ENCODE data around the gene NKTR.

NKTR gene

DNA sequence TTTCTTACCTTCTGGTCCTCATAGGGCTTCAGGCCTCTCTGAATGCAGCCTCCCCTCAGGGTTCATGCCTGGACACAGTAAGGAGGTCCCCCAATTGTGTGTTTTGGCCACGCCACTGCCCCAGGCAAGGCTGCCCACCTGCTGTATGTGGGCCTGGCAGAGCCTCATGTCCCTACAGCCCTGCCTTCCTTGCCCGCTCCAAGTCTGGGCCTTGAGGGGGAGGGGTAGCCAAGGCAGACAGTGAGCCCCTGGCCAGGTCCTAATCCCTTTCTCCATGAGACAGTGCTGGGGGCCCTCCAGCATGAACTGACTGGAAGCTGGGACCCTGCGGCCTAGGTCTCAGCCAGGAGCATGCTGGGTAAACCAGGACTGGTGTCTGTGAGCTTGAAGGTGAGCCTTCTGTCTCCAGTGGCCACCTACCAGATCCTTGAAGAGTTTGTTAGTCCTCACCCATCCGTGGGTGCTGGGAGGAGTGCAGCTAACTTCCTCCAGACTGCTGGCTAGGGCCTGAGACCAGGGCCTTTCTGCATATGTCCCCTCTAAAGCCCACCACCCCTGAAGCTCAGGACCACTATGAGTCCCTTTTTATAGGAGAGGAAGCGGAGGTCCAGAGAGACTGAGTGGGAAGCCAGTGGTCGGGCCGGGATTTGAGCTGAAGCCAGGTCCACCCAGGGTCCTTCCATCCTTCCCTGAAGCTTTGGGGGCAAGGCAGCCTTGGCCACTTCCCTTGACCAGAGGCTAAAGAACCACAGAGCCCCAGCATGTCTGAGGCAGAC is 61.7 kb downstream of the NKTR start:
- DNase-seq (ENCODE audit: low read depth in 2 of 2), result no peak

DNA sequence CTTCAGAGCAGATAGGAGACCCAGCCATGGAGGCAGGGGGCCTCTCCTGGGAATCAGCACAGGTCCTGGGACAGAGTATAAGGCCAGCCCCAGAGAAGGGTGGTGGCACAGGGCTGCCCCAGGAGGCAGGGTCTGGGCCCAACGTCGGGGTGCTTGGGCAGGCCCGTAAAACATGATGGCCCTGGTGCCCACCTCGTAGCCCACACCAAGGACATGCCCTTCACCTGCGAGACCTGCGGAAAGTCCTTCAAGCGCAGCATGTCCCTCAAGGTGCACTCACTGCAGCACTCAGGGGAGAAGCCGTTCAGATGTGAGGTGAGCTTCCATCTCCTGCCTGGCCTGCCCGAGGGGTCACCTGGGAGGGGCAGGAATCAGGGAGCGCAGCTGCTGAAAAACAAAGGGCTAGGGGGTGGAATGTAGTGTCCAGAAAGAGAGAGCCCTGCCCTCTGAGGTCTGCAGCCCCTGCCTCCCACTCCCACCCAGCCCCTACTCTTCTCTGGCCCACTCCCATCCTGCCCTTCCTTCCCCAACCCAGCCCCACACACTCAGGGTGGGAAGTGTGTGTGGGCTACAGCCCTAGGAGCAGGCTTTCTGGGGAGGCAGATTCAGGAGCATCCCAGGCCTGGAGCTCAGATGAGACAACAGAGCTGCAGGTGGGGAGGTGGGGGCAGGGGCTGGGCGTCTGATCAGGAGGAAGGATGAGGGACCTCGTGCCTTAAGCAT is 62.5 kb downstream of the NKTR start:
- DNase-seq (ENCODE audit: low read depth in 2 of 2), result no peak

DNA sequence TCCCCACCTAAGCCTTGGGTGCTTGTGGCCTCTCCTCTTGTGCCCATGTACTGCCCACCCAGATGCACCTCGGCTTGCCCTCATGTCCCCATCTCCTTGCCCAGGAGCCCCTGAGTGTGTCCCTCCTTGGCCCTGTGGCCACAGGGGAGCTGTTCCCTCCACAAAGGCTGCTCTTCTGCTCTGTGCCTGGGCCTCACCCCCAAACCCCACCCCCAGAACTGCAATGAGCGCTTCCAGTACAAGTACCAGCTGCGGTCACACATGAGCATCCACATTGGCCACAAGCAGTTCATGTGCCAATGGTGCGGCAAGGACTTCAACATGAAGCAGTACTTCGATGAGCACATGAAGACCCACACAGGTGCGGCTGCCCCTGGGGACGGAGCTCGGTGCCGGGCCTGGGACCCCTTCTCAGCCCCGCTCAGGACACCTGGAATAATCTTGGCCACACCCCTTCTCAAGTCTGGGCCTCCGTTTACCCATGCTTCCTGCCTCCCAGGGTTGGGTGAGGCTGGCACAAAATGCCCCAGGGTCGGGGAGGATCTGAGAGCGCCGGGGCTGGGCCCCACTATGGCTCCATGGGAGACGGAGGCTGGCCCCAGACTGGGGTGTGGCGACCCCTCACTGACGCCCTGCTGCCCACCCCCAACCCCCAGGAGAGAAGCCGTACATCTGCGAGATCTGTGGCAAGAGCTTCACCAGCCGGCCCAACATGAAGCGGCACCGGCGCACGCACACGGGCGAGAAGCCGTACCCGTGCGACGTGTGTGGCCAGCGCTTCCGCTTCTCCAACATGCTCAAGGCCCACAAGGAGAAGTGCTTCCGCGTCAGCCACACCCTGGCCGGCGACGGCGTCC is 63.3 kb downstream of the NKTR start:
- DNase-seq (ENCODE audit: low read depth in 2 of 2), result no peak

DNA sequence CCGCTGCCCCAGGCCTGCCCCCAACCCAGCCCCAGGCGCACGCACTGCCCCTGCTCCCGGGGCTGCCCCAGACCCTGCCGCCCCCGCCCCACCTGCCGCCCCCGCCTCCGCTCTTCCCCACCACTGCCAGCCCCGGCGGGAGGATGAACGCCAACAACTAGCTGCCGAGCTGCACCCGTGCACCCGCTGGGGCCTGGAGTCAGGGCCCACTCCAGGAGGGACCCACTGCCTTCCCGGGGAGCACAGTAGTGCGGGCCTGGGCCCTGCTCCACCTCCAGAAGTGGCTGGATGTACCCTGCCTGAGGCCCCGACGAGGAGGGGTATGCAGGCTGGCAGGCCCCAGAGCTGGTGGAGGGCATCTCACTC is 63.9 kb downstream of the NKTR start:
- DNase-seq (ENCODE audit: low read depth in 2 of 2), result no peak

DNA sequence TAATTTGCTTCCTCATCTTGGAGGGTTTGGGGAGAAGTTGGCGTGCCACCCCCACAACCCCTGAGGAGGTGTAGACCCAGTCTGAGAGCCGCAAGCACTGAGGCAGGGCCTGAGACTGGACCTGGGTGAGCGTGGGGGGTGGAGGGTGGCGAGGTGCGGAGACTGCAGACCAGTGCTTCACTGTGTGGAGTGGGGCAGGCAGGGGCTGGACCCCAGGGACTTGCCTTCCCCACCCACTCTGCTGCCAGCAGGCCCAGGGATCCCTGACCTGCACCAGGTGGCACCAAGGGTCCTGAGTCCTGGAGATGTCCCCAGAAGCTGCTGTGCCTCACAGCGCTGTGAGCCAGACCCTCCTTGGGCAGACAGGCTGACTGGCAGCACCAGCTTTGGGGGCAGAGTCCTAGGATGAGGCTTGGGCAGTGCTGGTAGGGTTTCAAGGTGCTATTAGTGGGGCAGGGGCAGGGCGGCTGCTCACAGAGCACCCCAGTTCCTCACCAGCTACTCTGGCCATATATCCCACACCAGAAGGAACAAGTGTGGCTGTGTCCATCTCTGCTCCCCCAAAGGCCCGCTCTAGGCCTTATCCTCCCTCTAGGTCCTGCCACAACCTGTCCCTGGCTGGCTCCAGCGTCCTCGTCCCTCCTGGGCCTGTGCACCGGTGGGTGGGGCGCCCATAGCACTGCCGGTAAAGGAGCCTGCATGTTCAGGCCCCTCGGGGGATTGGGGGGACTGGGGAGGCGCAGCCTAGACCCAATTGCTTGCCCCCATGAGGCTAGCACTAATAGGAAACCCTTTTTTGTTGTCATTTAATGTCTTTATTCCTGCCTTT is 64.8 kb downstream of the NKTR start:
- DNase-seq (ENCODE audit: low read depth in 2 of 2), result no peak

GRCh38 chr3:42666022-42666421 is 65.5 kb downstream of the NKTR start:
- DNase-seq (ENCODE audit: low read depth in 2 of 2), result no peak

DNA sequence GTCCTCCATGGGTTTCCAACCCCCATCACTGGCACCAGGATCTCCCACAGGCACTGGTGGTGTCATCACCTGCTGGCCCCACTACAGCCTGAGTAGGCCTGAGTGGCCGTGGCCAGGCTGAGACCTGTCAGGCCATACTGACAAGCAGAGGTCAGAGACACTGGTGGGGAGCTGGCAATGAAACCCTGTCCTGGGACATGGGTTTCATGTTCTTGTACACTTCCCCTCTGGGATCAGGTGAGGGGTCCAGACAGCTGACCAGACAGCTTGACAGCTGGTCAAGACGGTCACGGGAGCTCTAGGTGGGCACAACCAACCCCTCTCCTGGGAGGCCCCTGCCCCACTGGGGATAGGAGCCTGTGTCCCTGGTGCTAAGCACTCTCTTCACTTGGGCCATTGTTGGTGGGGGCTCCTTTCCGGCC is 66.1 kb downstream of the NKTR start:
- DNase-seq (ENCODE audit: low read depth in 2 of 2), result no peak

GRCh38 chr3:42667096-42667522 is 66.6 kb downstream of the NKTR start:
- DNase-seq (ENCODE audit: low read depth in 2 of 2), result no peak

GRCh38 chr3:42667523-42668412 is 67.3 kb downstream of the NKTR start:
- DNase-seq (ENCODE audit: low read depth in 2 of 2), result no peak

- no peak for DNase-seq (ENCODE audit: low read depth in 2 of 2)
Measured at GRCh38 chr3:42668413-42668760, 67.9 kb downstream of the NKTR start.

DNA sequence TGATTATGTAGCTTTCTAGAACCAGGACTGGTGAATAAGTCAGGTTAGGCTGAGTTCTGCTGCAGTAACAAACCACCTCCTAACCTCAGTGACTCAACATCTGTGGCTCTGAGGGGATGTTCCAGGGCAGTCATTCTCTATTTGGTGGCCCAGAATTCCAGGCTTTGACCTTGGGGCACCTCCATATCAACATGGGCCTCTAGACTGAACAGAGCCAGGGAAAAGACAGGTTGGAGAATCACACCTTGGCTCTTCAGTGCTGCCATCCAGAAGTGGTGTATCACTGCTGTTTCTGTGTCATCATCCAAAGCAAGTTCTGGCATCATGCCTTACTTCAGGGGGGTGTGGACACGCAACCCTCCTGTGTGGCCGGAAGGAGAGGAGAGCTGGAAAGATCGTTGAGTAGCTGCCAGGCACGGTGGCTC is 68.3 kb downstream of the NKTR start:
- DNase-seq (ENCODE audit: low read depth in 2 of 2), result no peak

- no peak for DNase-seq (ENCODE audit: low read depth in 2 of 2)
Measured at GRCh38 chr3:42670051-42670576, 69.6 kb downstream of the NKTR start.

DNA sequence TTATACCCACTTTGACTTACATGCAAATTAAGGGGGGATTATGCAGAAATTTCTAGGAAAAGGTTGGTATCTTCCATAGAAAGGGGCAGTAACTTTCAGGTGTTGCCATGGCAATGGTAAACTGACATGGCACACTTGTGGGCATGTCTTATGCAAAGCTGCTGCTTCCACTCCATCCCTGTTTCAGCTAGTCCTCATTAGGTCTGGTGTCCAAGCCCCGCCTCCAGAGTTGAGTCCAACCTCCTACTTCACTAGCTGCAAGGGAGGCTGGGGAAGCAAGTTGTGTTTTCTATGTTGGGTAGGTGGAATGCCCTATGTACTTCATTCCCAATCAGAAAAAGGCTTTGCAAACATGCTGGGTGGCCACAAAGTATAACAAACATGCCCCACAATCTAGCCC is 70.2 kb downstream of the NKTR start:
- DNase-seq (ENCODE audit: low read depth in 2 of 2), result no peak

- DNase-seq (ENCODE audit: low read depth in 2 of 2), result no peak
Measured at GRCh38 chr3:42672515-42672914, 72.0 kb downstream of the NKTR start.

DNA sequence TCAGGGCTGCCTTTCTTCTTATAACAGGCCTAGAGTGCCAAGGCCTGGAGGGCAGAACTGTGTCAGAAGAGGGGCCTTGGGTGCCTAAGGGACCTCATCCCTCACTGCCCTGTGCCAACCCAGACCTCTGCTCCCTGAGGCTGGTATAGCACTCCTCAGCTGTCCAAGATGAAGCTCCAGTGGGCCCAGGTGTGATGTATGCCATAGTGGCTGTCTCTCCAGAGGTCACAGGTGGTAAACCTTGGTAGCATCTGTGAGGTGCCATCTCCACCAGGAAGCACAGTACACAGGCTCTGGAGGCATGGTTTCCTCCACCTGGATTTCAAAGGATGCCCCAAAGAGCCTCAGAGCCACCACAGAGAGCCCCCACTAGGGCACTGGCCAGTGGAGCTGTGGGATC is 72.6 kb downstream of the NKTR start:
- no peak for DNase-seq (ENCODE audit: low read depth in 2 of 2)

DNA sequence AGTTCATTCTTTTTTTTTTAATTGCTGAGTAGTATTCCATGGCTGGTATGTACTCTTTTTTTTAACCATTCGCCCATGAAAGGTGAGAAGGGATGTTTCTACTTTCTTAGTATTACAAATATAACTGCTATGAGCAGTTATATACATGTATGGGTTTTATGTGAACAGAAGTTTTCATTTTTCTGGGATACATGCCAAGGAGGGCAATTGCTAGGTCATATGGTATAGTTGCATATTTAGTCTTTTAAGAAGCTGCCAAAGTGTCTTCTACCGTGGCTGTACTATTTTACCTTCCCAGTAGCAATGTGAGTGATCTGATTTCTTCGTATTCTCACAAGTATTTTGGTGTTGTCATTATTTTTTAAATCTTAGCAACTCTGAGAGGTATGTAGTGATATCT is 73.7 kb downstream of the NKTR start:
- DNase-seq (ENCODE audit: low read depth in 2 of 2), result no peak

GRCh38 chr3:42675909-42676308 is 75.4 kb downstream of the NKTR start:
- no peak for DNase-seq (ENCODE audit: low read depth in 2 of 2)

DNA sequence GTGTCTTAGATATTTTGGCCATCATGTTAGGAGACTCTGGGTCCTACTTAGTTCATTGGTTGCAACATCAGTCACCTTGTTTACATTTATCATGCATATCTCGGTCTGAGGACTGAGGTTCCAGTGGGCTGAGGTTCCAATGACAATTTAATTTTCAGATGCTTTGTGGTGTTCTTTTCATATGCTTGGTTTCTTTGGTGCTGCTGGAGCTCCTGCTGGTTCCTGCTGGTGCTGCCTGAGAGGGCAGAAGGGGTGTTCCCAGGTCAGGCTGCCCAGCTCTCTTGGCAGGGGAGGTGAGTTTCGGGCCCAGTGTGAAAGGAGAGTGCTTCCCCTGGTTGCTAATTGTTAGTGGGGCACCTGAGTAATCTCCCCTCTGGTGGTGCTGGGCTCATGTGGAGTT is 78.0 kb downstream of the NKTR start:
- no peak for DNase-seq (ENCODE audit: low read depth in 2 of 2)

GRCh38 chr3:42680271-42680670 is 79.8 kb downstream of the NKTR start:
- DNase-seq (ENCODE audit: low read depth in 2 of 2), result no peak

- DNase-seq (ENCODE audit: low read depth in 2 of 2), result no peak
Measured at GRCh38 chr3:42680806-42681205, 80.3 kb downstream of the NKTR start.
